GM18505 (cell line): ENCODE measurements around the gene LNPEP.

Experiments used
- ATAC-seq: cut with Tn5 transposase; IDR thresholded peaks from one replicate; pipeline ENCODE4 v1.9.1; 2021; ENCODE audit not compliant: unreplicated experiment
- POLR2A ChIP-seq: IDR thresholded peaks from 4 replicates; pipeline ENCODE4 v1.6.1; 2011; ENCODE audit warnings: borderline replicate concordance; ENCODE audit not compliant: insufficient read depth, insufficient read length; ENCODE audit errors: extremely low read depth

Gene LNPEP

GRCh38 chr5:97085459-97086181 is 149.7 kb downstream of the LNPEP start:
- no peak for ATAC-seq
- no peak for TF ChIP-seq POLR2A
